ENCODE results near the gene GCNA. TPM values are rescaled to one million over a fixed set of nuclear protein-coding genes. Genes with fewer than 3 reads are reported as not detected.

Gene GCNA
- total RNA-seq, 2 donors from 2014 or later, result 0.85 to 0.99 TPM

DNA sequence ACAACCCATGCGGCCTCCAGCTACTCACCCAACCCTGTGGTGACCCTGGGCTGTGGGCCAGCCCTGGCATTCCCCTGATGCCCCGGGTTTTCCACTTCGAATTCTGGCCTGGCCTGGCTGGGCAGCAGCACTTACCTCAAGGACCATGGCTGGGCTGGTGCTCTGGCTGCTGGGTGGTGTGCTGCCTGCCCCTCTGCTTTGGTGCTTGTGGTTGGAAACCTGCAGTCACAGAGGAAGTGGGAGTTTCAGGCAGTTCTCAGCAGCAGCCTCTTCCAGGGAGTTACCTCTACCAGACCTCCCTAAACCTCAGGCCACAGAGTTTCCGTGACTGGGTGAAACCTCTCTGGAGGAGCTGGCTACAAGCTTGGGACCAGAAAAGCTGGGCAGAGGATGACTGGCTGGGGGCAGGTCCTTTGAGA is 40.1 kb downstream of the GCNA start, which contains the start of gene CXCR3:
TSS of gene CXCR3 (minus strand) at position 209 of the 419 bp plus-strand sequence. CDS start at position 147, 62 bp downstream.
- H3K27me3 ChIP-seq, result no peaks in the 10 kb centered on the region
- H3K36me3 ChIP-seq, result no peaks in the 10 kb centered on the region
- intact Hi-C loops (cut with DNase I), result loop anchor here (5.0 kb wide), 1 partner anchor 34 kb away; no protein-coding TSS in a partner anchor
- no peaks in the 10 kb centered on the region for H3K9me3 ChIP-seq
- no peak for DNase-seq
- H3K9ac ChIP-seq (ENCODE audit: low read depth in 2 of 2, low read length in 2 of 2), result peak within 1 kb of the TSS; percentile 30 to 74
- H3K4me3 ChIP-seq, result peak within 1 kb of the TSS; percentile 3
- H3K27ac ChIP-seq, result peak within 1 kb of the TSS; percentile 73
- peaks cover 4% of the 10 kb centered on the region for H3K4me1 ChIP-seq
- TF ChIP-seq, protein P1, sequence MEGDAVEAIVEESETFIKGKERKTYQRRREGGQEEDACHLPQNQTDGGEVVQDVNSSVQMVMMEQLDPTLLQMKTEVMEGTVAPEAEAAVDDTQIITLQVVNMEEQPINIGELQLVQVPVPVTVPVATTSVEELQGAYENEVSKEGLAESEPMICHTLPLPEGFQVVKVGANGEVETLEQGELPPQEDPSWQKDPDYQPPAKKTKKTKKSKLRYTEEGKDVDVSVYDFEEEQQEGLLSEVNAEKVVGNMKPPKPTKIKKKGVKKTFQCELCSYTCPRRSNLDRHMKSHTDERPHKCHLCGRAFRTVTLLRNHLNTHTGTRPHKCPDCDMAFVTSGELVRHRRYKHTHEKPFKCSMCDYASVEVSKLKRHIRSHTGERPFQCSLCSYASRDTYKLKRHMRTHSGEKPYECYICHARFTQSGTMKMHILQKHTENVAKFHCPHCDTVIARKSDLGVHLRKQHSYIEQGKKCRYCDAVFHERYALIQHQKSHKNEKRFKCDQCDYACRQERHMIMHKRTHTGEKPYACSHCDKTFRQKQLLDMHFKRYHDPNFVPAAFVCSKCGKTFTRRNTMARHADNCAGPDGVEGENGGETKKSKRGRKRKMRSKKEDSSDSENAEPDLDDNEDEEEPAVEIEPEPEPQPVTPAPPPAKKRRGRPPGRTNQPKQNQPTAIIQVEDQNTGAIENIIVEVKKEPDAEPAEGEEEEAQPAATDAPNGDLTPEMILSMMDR (IDR thresholded peaks at IDR 0.05), result no peak

DNA sequence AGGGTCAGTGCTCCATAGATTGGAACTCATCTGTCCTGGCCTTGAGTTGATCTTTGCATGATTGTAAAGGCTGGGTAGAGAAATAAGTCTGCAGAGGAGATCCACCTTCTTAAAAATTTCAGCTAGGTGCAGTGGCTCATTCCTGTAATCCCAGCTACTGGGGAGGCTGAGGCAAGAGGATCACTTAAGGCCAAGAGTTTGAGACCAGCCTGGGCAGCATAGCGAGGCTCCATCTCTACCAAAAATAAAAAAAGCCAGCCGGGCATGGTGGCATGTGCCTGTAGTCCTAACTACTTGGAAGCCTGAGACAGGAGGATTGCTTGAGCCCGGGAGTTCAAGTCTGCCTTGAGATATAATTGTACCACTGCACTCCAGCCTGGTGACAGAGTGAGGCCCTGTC is 40.5 kb downstream of the GCNA start:
- Histone ChIP-seq H3K4me3 (no peak overlapping the region), H3K4me1 (peaks cover 4% of the 10 kb centered on the region), H3K27me3 (no peaks in the 10 kb centered on the region), H3K9me3 (no peaks in the 10 kb centered on the region), H3K27ac (peak overlapping the region; percentile 73), H3K9ac (ENCODE audit: low read depth in 2 of 2, low read length in 2 of 2) (no peak overlapping the region), H3K36me3 (no peaks in the 10 kb centered on the region)
- intact Hi-C loops (cut with DNase I), result loop anchor here (5.0 kb wide), 1 partner anchor 34 kb away; no protein-coding TSS in a partner anchor
- DNase-seq, result no peak
- TF ChIP-seq, protein P1 (IDR thresholded peaks at IDR 0.05), result no peak

DNA sequence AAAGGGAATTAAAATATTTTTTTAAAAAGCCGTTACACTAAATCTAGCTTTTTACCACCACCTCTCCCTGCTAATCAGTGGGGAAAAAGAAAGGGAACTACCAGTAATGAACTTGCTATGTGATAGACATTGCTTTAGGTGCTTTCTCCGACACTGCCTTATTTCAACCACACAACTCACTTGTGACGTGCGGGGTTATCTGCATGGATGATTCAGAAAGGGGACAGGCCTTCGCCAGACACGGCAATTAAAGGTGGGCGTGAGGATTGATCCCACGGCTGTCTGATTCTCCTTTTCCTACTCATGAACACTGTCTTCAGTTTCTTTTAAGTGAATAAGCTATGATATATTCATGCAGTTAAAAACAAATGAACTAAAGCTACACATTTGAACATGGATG is 41.0 kb downstream of the GCNA start:
- Histone ChIP-seq H3K4me3 (no peak overlapping the region), H3K27ac (no peak overlapping the region), H3K36me3 (no peaks in the 10 kb centered on the region), H3K9ac (ENCODE audit: low read depth in 2 of 2, low read length in 2 of 2) (no peak overlapping the region), H3K4me1 (peaks cover 4% of the 10 kb centered on the region), H3K27me3 (no peaks in the 10 kb centered on the region), H3K9me3 (no peaks in the 10 kb centered on the region)
- no peak for DNase-seq
- TF ChIP-seq, protein P1 (IDR thresholded peaks at IDR 0.05), result no peak
- intact Hi-C loops (cut with DNase I), result loop anchor here (5.0 kb wide), 1 partner anchor 33 kb away; no protein-coding TSS in a partner anchor

DNA sequence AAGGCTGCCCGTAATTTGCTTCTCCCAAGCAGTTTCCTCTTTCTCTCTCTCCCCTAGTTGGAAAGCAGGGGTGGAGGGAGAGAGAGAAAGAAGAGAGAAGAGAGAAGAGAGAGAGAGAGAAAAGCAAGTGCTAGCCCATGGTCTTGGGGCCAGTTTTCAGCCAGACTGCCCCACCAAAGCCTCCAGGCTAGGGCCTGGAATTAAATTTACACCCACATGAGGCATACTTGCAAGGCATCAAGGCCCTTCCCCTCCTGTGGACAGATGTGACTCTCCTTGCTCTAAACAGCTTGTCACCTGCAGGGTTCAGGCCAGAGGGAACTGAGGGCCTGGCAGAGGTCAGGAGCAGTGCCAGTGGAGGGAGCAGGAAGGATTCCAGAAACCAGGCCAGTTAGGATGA is 41.7 kb downstream of the GCNA start:
- Histone ChIP-seq H3K9me3 (no peaks in the 10 kb centered on the region), H3K4me3 (no peak overlapping the region), H3K27ac (no peak overlapping the region), H3K4me1 (peaks cover 4% of the 10 kb centered on the region), H3K36me3 (no peaks in the 10 kb centered on the region), H3K9ac (ENCODE audit: low read depth in 2 of 2, low read length in 2 of 2) (no peak overlapping the region), H3K27me3 (no peaks in the 10 kb centered on the region)
- intact Hi-C loops (cut with DNase I), result loop anchor here (5.0 kb wide), 1 partner anchor 32 kb away; no protein-coding TSS in a partner anchor
- no peak for DNase-seq
- TF ChIP-seq, protein P1 (IDR thresholded peaks at IDR 0.05), result no peak

DNA sequence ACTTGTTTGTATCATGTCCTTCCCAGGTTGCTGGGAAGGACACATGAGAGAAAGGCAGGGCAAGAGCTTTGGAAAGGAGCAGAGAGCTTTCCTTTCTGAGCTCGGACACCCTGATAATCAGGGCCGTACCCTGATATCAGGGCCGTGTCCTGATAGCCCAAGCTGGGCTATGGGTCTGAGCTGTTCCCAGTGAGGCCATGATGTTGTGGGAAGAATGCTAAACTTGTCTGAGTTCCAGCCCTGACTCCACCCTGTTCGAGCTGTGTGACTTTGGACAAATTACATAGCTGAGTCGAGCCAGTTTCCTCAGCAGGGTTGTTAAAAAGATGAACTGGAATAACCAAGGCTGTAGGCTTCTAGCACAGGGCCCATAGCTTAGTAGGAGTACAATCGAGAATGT is 43.4 kb downstream of the GCNA start:
- Histone ChIP-seq H3K36me3 (no peaks in the 10 kb centered on the region), H3K27ac (peak overlapping the region; percentile 86), H3K4me1 (peaks cover 2% of the 10 kb centered on the region), H3K9ac (ENCODE audit: low read depth in 2 of 2, low read length in 2 of 2) (no peak overlapping the region), H3K27me3 (no peaks in the 10 kb centered on the region), H3K9me3 (no peaks in the 10 kb centered on the region), H3K4me3 (no peak overlapping the region)
- DNase-seq, result peak; percentile 63
- intact Hi-C loops (cut with DNase I), result no loop called here
- TF ChIP-seq, protein P1 (IDR thresholded peaks at IDR 0.05), result no peak

All from colonic mucosa (tissue), 4 donors.